ENCODE results near the gene VAPB.

GRCh38 chr20:58381627-58382026 lies 7.4 kb upstream of the VAPB start:
- no peak for TF ChIP-seq ZNF8 (CRISPR knock-in tag; IDR thresholded peaks at IDR 0.05)
- TF ChIP-seq ESRRG (CRISPR knock-in tag; IDR thresholded peaks at IDR 0.05) = no peak
- TF ChIP-seq ZNF70 (CRISPR knock-in tag; IDR thresholded peaks at IDR 0.05) = no peak
- TF ChIP-seq ZNF565 (CRISPR knock-in tag; conservative IDR thresholded peaks at IDR 0.05; ENCODE audit: low read depth) = no peak
- no peak for TF ChIP-seq RARB (CRISPR knock-in tag; IDR thresholded peaks at IDR 0.05)
- no peak for TF ChIP-seq ARNTL (CRISPR knock-in tag; IDR thresholded peaks at IDR 0.05; ENCODE audit: borderline replicate concordance, low read depth)
- TF ChIP-seq ZFP30 (CRISPR knock-in tag; IDR thresholded peaks at IDR 0.05) = no peak
- TF ChIP-seq OSR1 (CRISPR knock-in tag; IDR thresholded peaks at IDR 0.05) = no peak
- no peak for TF ChIP-seq ISL1 (CRISPR knock-in tag; IDR thresholded peaks at IDR 0.05)
- no peak for TF ChIP-seq TOX (CRISPR knock-in tag; IDR thresholded peaks at IDR 0.05; ENCODE audit: borderline replicate concordance)
- TF ChIP-seq BACH2 (CRISPR knock-in tag; IDR thresholded peaks at IDR 0.05; ENCODE audit: borderline replicate concordance) = no peak
- TF ChIP-seq GLIS3 (CRISPR knock-in tag; IDR thresholded peaks at IDR 0.05) = no peak
- no peak for TF ChIP-seq PATZ1 (CRISPR knock-in tag; IDR thresholded peaks at IDR 0.05; ENCODE audit: borderline replicate concordance)
